Measurements from ENCODE around the gene MEOX1. TPM values are rescaled to one million over a fixed set of nuclear protein-coding genes. Genes with fewer than 3 reads are reported as not detected.

MEOX1 gene
- total and polyA plus RNA-seq, 2 donors (not counting 1 experiment from before 2014, with no cell fraction given): not detected

- no peak overlapping the region for H3K4me2 ChIP-seq (replicated peaks; ENCODE audit: low read depth, low read length, poor library complexity, severe bottlenecking)
- Mint-ChIP-seq H3K9me3 (ENCODE audit: insufficient read depth) (no peaks in the 10 kb centered on the region), H3K27me3 (peaks cover 19% of the 10 kb centered on the region), H3K4me3 (no peak overlapping the region), H3K4me1 (no peaks in the 10 kb centered on the region), H3K27ac (no peak overlapping the region)
- no peak overlapping the region for H3K27ac ChIP-seq (ENCODE audit: low read length in 2 of 2)
- intact Hi-C loops (cut with micrococcal nuclease): no loop called here
- H3K79me2 ChIP-seq (ENCODE audit: control insufficient read depth, insufficient read depth, low read length): no peaks in the 10 kb centered on the region
- H3K27me3 ChIP-seq (replicated peaks in 1 of 4; ENCODE audit: control extremely low read depth in 1 of 4, control insufficient read depth in 3 of 4, insufficient read depth in 4 of 4, low read length in 3 of 4): peaks cover 0 to 13% (median 5%) of the 10 kb centered on the region in 4 experiments
- no peaks in the 10 kb centered on the region for H3K4me1 ChIP-seq (ENCODE audit: control insufficient read depth in 2 of 2, insufficient read depth in 2 of 2, low read length in 2 of 2)
- TF ChIP-seq CTCF (IDR thresholded peaks at IDR 0.05) (no peak), EZH2 (IDR thresholded peaks at IDR 0.05; ENCODE audit: borderline replicate concordance, insufficient read depth, low read depth, low read length, poor library complexity, severe bottlenecking) (no peak)
- DNase-seq (no peak), ATAC-seq (ENCODE audit: low read depth) (no peak)
- no peak overlapping the region for H2AFZ ChIP-seq (ENCODE audit: insufficient read depth, low read depth, low read length, poor library complexity, severe bottlenecking)
- no peaks in the 10 kb centered on the region for H3K36me3 ChIP-seq (replicated peaks in 1 of 2; ENCODE audit: control extremely low read depth in 1 of 2, control insufficient read depth in 1 of 2, extremely low read depth in 1 of 2, insufficient read depth in 2 of 2, low read length in 1 of 2)
- ChIA-PET POLR2A (interaction anchor here (0.6 kb wide), 1 partner anchor 41 kb away, joined by 4 read pairs; no protein-coding TSS in a partner anchor), CTCF (interaction anchor here (0.7 to 1.2 kb wide), 2 partner anchors 8 to 17 kb away, joined by 4 read pairs; no protein-coding TSS in a partner anchor)
- no peak overlapping the region for H3K9ac ChIP-seq (ENCODE audit: low read length)
- H4K20me1 ChIP-seq (ENCODE audit: control insufficient read depth, insufficient read depth, low read length, poor library complexity, severe bottlenecking): no peaks in the 10 kb centered on the region
- no peaks in the 10 kb centered on the region for H3K9me3 ChIP-seq (ENCODE audit: control extremely low read depth in 1 of 3, control insufficient read depth in 2 of 3, insufficient read depth in 1 of 3, low read length in 2 of 3)
- no peak overlapping the region for H3K4me3 ChIP-seq (ENCODE audit: control extremely low read depth in 1 of 5, extremely low read depth in 1 of 5, insufficient read depth in 1 of 5, low read depth in 2 of 5, low read length in 4 of 5)
- 80% methylated on average over 24 of the region's 26 CpGs for WGBS (ENCODE audit: insufficient coverage)
Measured at GRCh38 chr17:43665084-43665936, 3.6 kb upstream of the MEOX1 start.

GRCh38 chr17:43664096-43664495 lies 2.4 kb upstream of the MEOX1 start:
- no peaks in the 10 kb centered on the region for H3K79me2 ChIP-seq (ENCODE audit: control insufficient read depth, insufficient read depth, low read length)
- POLR2A ChIA-PET: no interaction called here
- Mint-ChIP-seq H3K27ac (no peak overlapping the region), H3K4me3 (no peak overlapping the region), H3K4me1 (no peaks in the 10 kb centered on the region), H3K9me3 (ENCODE audit: insufficient read depth) (no peaks in the 10 kb centered on the region), H3K27me3 (peaks cover 20% of the 10 kb centered on the region)
- no peak overlapping the region for H2AFZ ChIP-seq (ENCODE audit: insufficient read depth, low read depth, low read length, poor library complexity, severe bottlenecking)
- H4K20me1 ChIP-seq (ENCODE audit: control insufficient read depth, insufficient read depth, low read length, poor library complexity, severe bottlenecking): no peaks in the 10 kb centered on the region
- intact Hi-C loops (cut with micrococcal nuclease): no loop called here
- CTCF ChIA-PET: no interaction called here
- no peak for ATAC-seq (ENCODE audit: low read depth)
- H3K27me3 ChIP-seq (replicated peaks in 1 of 4; ENCODE audit: control extremely low read depth in 1 of 4, control insufficient read depth in 3 of 4, insufficient read depth in 4 of 4, low read length in 3 of 4): peaks cover 0 to 20% (median 6%) of the 10 kb centered on the region in 4 experiments
- no peak for DNase-seq
- H3K36me3 ChIP-seq (replicated peaks in 1 of 2; ENCODE audit: control extremely low read depth in 1 of 2, control insufficient read depth in 1 of 2, extremely low read depth in 1 of 2, insufficient read depth in 2 of 2, low read length in 1 of 2): no peaks in the 10 kb centered on the region
- no peaks in the 10 kb centered on the region for H3K4me1 ChIP-seq (ENCODE audit: control insufficient read depth in 2 of 2, insufficient read depth in 2 of 2, low read length in 2 of 2)
- no peak overlapping the region for H3K4me2 ChIP-seq (replicated peaks; ENCODE audit: low read depth, low read length, poor library complexity, severe bottlenecking)
- no peaks in the 10 kb centered on the region for H3K9me3 ChIP-seq (ENCODE audit: control extremely low read depth in 1 of 3, control insufficient read depth in 2 of 3, insufficient read depth in 1 of 3, low read length in 2 of 3)
- WGBS (ENCODE audit: insufficient coverage): 86% methylated on average over 8 of the region's 12 CpGs
- TF ChIP-seq EZH2 (IDR thresholded peaks at IDR 0.05; ENCODE audit: borderline replicate concordance, insufficient read depth, low read depth, low read length, poor library complexity, severe bottlenecking) (no peak), CTCF (IDR thresholded peaks at IDR 0.05) (no peak)
- H3K4me3 ChIP-seq (ENCODE audit: control extremely low read depth in 1 of 5, extremely low read depth in 1 of 5, insufficient read depth in 1 of 5, low read depth in 2 of 5, low read length in 4 of 5): no peak overlapping the region
- H3K27ac ChIP-seq (ENCODE audit: low read length in 2 of 2): no peak overlapping the region
- no peak overlapping the region for H3K9ac ChIP-seq (ENCODE audit: low read length)
